K562 (cell line): ENCODE measurements around the gene PPP1CA. TPM values are rescaled to one million over a fixed set of nuclear protein-coding genes. Genes with fewer than 3 reads are reported as not detected.

Experiments used
- ARNT ChIP-seq, 2 experiments: fragments of 450-650 bp; IDR thresholded peaks; 2 replicates each; pipeline ENCODE4 v1.6.1; 2016; ENCODE audit warnings: mild to moderate bottlenecking in 1 of 2
- BRCA1 ChIP-seq, 2 experiments: fragments of 450-650 bp in 1 of 2; sonication (generic) in 1 of 2; formaldehyde crosslinking in 1 of 2; IDR thresholded peaks; 2 replicates each; pipeline versions ENCODE4 v1.5.0 to v1.6.1; 2017 to 2020; ENCODE audit warnings: mild to moderate bottlenecking in 1 of 2, missing genetic modification reagents in 1 of 2
- CC2D1A ChIP-seq: fragments of 450-650 bp; IDR thresholded peaks from 2 replicates; pipeline ENCODE4 v1.6.1; 2017; ENCODE audit warnings: mild to moderate bottlenecking
- COPS2 ChIP-seq: fragments of 450-650 bp; conservative IDR thresholded peaks from 2 replicates; pipeline ENCODE4 v1.6.1; 2016; ENCODE audit warnings: mild to moderate bottlenecking, moderate library complexity
- EHMT2 ChIP-seq: fragments of 450-650 bp; IDR thresholded peaks from 2 replicates; pipeline ENCODE4 v1.6.1; 2018; ENCODE audit warnings: antibody characterized with exemption
- ETV5 ChIP-seq: sonication (generic); formaldehyde crosslinking; IDR thresholded peaks from 2 replicates; pipeline ENCODE4 v1.4.0; 2020; ENCODE audit warnings: low read depth, mild to moderate bottlenecking, missing genetic modification reagents
- MYBL2 ChIP-seq, 2 experiments: fragments of 450-650 bp in 1 of 2; sonication (generic) in 1 of 2; formaldehyde crosslinking in 1 of 2; IDR thresholded peaks; 2 replicates each; pipeline versions ENCODE4 v1.6.1 to v1.8.1; 2017 to 2022; ENCODE audit warnings: borderline replicate concordance in 1 of 2, inconsistent platforms in 1 of 2, low read depth in 1 of 2, mild to moderate bottlenecking in 1 of 2, missing genetic modification reagents in 1 of 2, moderate library complexity in 1 of 2
- SP2 ChIP-seq: IDR thresholded peaks from 2 replicates; pipeline ENCODE4 v1.6.1; 2011; ENCODE audit warnings: mild to moderate bottlenecking, low read depth, low read length, moderate library complexity; ENCODE audit not compliant: poor library complexity, severe bottlenecking; ENCODE audit errors: extremely low read depth
- SRSF3 ChIP-seq: fragments of 200-400 bp; formaldehyde crosslinking; IDR thresholded peaks from 2 replicates; pipeline ENCODE4 v1.6.1; 2016; ENCODE audit warnings: mild to moderate bottlenecking, low read length, moderate library complexity; ENCODE audit not compliant: insufficient read depth
- TOE1 ChIP-seq, 2 experiments: fragments of 450-650 bp in 1 of 2; sonication (generic) in 1 of 2; formaldehyde crosslinking in 1 of 2; IDR thresholded peaks; 2 replicates each; pipeline versions ENCODE4 v1.7.1 to v1.8.0; 2016 to 2022; ENCODE audit warnings: borderline replicate concordance in 2 of 2, mild to moderate bottlenecking in 2 of 2, antibody characterized with exemption in 1 of 2, inconsistent platforms in 1 of 2, low read depth in 1 of 2, missing genetic modification reagents in 1 of 2, moderate library complexity in 1 of 2
- ZFP30 ChIP-seq: fragments of 250-450 bp; sonication (Bioruptor Pico); IDR thresholded peaks from 2 replicates; pipeline ENCODE4 v1.8.0; 2022; ENCODE audit warnings: moderate library complexity, mild to moderate bottlenecking, inconsistent platforms, borderline replicate concordance
- ZKSCAN8 ChIP-seq: fragments of 200-800 bp; sonication (Bioruptor generic); IDR thresholded peaks from 2 replicates; pipeline ENCODE4 v1.6.1; 2016; ENCODE audit warnings: missing genetic modification characterization, missing compliant biosample characterization
- ZNF431 ChIP-seq: sonication (generic); formaldehyde crosslinking; IDR thresholded peaks from 2 replicates; pipeline ENCODE4 v1.8.0; 2022; ENCODE audit warnings: mild to moderate bottlenecking, missing genetic modification reagents
- ZZZ3 ChIP-seq: fragments of 450-650 bp; IDR thresholded peaks from 2 replicates; pipeline ENCODE4 v1.6.1; 2016; ENCODE audit warnings: antibody characterized with exemption, mild to moderate bottlenecking, moderate library complexity
- polyA plus RNA-seq, 8 experiments: library from polyadenylated mRNA; depleted of rRNA in 4 of 8; stranded (reverse) in 5 of 8; unstranded in 3 of 8; fragments of >200 nt; fragmentation: Nextera tagmentation in 2 of 8; fragmentation: Illumina TruSeq in 1 of 8; extraction: Ambion mirVana in 2 of 8; extraction: Trizol in 1 of 8; gene quantifications; 2 replicates each; pipeline versions ENCODE4 v1.2.1 to v1.2.3, GENCODE V29; 2011 to 2014; ENCODE audit warnings: inconsistent platforms in 1 of 8, missing spikeins in 1 of 8
- total RNA-seq, 7 experiments: library from RNA; depleted of rRNA in 6 of 7; stranded (reverse); fragments of >200 nt in 6 of 7; fragmentation: Illumina TruSeq in 2 of 7; extraction: Trizol in 2 of 7; gene quantifications; 2 replicates each; pipeline versions ENCODE4 v1.2.1 to v1.2.3, GENCODE V29; 2011 to 2021; ENCODE audit warnings: low replicate concordance in 1 of 7
- TF ChIP-seq, protein P1 (sequence below): IDR thresholded peaks from 2 replicates; pipeline ENCODE4 v1.6.1; 2012; ENCODE audit warnings: low read depth, low read length, improper control_type of control experiment, borderline replicate concordance
- TF ChIP-seq, protein P2 (sequence below): fragments of 250-450 bp; sonication (Bioruptor Pico); IDR thresholded peaks from 2 replicates; pipeline ENCODE4 v1.4.0; 2020
- TF ChIP-seq, protein P3 (sequence below): fragments of 450-650 bp; IDR thresholded peaks from 2 replicates; pipeline ENCODE4 v1.6.1; 2016; ENCODE audit warnings: low read depth, mild to moderate bottlenecking, moderate library complexity
- TF ChIP-seq, protein P4 (sequence below): fragments of 450-650 bp; formaldehyde crosslinking; IDR thresholded peaks from 2 replicates; pipeline ENCODE4 v1.4.0; 2022; ENCODE audit warnings: missing genetic modification characterization

The PPP1CA gene
- total and polyA plus RNA-seq, 9 of the 15 experiments (the other 6 are each of a cell fraction or from before 2014, with no cell fraction given): 18.2 to 242 (median 188) TPM

DNA sequence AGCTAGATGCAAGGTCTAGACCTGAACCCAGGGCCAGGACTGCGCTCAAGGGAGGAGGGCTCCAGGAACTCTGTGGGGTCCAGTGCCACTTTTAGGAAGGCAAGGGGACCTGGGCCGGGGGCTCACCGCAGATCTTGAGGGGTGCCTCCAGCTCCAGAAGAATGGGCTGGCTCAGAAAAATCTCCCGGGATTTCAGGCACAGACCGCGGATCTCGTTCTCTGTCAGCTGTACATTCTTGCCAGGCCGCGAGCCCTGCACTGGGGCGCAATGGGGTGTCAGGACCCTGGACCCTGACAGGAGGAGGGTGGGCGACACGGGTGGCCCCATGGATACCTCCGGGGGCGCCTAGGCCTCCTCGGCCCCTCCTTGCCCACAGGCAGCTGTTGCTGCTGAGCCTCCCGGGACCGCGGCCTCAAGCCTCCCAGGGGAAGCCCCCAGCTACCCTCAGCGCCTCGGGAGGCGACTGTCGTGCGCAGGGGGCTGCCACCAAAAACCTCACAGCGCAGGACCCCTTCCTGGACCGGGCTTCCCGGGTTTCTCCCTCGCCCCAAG lies 640 bp downstream of the PPP1CA start (continued):
- TF ChIP-seq, protein P1, sequence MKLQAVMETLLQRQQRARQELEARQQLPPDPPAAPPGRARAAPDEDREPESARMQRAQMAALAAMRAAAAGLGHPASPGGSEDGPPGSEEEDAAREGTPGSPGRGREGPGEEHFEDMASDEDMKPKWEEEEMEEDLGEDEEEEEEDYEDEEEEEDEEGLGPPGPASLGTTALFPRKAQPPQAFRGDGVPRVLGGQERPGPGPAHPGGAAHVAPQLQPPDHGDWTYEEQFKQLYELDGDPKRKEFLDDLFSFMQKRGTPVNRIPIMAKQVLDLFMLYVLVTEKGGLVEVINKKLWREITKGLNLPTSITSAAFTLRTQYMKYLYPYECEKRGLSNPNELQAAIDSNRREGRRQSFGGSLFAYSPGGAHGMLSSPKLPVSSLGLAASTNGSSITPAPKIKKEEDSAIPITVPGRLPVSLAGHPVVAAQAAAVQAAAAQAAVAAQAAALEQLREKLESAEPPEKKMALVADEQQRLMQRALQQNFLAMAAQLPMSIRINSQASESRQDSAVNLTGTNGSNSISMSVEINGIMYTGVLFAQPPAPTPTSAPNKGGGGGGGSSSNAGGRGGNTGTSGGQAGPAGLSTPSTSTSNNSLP: no peak
- TF ChIP-seq, protein P2, sequence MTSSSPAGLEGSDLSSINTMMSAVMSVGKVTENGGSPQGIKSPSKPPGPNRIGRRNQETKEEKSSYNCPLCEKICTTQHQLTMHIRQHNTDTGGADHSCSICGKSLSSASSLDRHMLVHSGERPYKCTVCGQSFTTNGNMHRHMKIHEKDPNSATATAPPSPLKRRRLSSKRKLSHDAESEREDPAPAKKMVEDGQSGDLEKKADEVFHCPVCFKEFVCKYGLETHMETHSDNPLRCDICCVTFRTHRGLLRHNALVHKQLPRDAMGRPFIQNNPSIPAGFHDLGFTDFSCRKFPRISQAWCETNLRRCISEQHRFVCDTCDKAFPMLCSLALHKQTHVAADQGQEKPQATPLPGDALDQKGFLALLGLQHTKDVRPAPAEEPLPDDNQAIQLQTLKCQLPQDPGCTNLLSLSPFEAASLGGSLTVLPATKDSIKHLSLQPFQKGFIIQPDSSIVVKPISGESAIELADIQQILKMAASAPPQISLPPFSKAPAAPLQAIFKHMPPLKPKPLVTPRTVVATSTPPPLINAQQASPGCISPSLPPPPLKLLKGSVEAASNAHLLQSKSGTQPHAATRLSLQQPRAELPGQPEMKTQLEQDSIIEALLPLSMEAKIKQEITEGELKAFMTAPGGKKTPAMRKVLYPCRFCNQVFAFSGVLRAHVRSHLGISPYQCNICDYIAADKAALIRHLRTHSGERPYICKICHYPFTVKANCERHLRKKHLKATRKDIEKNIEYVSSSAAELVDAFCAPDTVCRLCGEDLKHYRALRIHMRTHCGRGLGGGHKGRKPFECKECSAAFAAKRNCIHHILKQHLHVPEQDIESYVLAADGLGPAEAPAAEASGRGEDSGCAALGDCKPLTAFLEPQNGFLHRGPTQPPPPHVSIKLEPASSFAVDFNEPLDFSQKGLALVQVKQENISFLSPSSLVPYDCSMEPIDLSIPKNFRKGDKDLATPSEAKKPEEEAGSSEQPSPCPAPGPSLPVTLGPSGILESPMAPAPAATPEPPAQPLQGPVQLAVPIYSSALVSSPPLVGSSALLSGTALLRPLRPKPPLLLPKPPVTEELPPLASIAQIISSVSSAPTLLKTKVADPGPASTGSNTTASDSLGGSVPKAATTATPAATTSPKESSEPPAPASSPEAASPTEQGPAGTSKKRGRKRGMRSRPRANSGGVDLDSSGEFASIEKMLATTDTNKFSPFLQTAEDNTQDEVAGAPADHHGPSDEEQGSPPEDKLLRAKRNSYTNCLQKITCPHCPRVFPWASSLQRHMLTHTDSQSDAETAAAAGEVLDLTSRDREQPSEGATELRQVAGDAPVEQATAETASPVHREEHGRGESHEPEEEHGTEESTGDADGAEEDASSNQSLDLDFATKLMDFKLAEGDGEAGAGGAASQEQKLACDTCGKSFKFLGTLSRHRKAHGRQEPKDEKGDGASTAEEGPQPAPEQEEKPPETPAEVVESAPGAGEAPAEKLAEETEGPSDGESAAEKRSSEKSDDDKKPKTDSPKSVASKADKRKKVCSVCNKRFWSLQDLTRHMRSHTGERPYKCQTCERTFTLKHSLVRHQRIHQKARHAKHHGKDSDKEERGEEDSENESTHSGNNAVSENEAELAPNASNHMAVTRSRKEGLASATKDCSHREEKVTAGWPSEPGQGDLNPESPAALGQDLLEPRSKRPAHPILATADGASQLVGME (CRISPR knock-in tag): no peak
- TF ChIP-seq COPS2 (no peak), ARNT (IDR thresholded peaks at IDR 0.05) (no peak), SP2 (no peak), EHMT2 (no peak), CC2D1A (no peak), SRSF3 (no peak), BRCA1 (IDR thresholded peaks at IDR 0.05) (no peak), BRCA1 (CRISPR knock-in tag; IDR thresholded peaks at IDR 0.05) (no peak), MYBL2 (IDR thresholded peaks at IDR 0.05; ENCODE audit: low read depth) (no peak), MYBL2 (CRISPR knock-in tag; IDR thresholded peaks at IDR 0.05; ENCODE audit: borderline replicate concordance) (no peak), TOE1 (IDR thresholded peaks at IDR 0.05; ENCODE audit: borderline replicate concordance) (no peak), TOE1 (CRISPR knock-in tag; IDR thresholded peaks at IDR 0.05; ENCODE audit: borderline replicate concordance, low read depth) (no peak), ETV5 (CRISPR knock-in tag) (no peak; the same call in 1 of the 2 replicates), ZKSCAN8 (CRISPR knock-in tag) (no peak), ZZZ3 (no peak), ZNF431 (no peak), ZFP30 (CRISPR knock-in tag) (no peak)
- TF ChIP-seq, protein P3, sequence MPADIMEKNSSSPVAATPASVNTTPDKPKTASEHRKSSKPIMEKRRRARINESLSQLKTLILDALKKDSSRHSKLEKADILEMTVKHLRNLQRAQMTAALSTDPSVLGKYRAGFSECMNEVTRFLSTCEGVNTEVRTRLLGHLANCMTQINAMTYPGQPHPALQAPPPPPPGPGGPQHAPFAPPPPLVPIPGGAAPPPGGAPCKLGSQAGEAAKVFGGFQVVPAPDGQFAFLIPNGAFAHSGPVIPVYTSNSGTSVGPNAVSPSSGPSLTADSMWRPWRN: no peak
- TF ChIP-seq, protein P4, sequence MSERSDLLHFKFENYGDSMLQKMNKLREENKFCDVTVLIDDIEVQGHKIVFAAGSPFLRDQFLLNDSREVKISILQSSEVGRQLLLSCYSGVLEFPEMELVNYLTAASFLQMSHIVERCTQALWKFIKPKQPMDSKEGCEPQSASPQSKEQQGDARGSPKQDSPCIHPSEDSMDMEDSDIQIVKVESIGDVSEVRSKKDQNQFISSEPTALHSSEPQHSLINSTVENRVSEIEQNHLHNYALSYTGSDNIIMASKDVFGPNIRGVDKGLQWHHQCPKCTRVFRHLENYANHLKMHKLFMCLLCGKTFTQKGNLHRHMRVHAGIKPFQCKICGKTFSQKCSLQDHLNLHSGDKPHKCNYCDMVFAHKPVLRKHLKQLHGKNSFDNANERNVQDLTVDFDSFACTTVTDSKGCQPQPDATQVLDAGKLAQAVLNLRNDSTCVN (CRISPR knock-in tag): no peak
